Endothelial cell of coronary artery (primary cell): ENCODE results near the gene SLC25A41. TPM values are rescaled to one million over a fixed set of nuclear protein-coding genes. Genes with fewer than 3 reads are reported as not detected.

Source experiments
- total RNA-seq: library from RNA; depleted of rRNA; stranded (reverse); fragments of >200 nt; gene quantifications from 2 replicates; pipeline ENCODE4 v1.2.3, GENCODE V29; 2014

Gene SLC25A41
- under 0.01 and 0.09 TPM in 2 replicates for total RNA-seq

GRCh38 chr19:6433663-6434062 is at the start of gene SLC25A41:
SLC25A41 (minus strand) TSS chr19:6433763; CDS start chr19:6433693, 70 bp downstream.

GRCh38 chr19:6481541-6482342 is 48.2 kb upstream of the SLC25A41 start, which contains the start of gene DENND1C:
DENND1C (minus strand) TSS chr19:6481787; CDS start chr19:6481695, 92 bp downstream.

GRCh38 chr19:6464070-6464873 is 30.7 kb upstream of the SLC25A41 start, which contains the start of gene CRB3:
CRB3 (plus strand) TSS chr19:6464271; CDS start chr19:6464702, 431 bp downstream.

GRCh38 chr19:6459262-6460098 is 25.9 kb upstream of the SLC25A41 start, which contains the start of gene SLC25A23:
SLC25A23 (minus strand) TSS chr19:6459792; CDS start chr19:6459628, 164 bp downstream.

GRCh38 chr19:6424195-6424938 is 9.2 kb downstream of the SLC25A41 start, which contains the start of gene KHSRP:
KHSRP (minus strand) TSS chr19:6424811; CDS start chr19:6424701, 110 bp downstream.

GRCh38 chr19:6393074-6393982 is 40.2 kb downstream of the SLC25A41 start, which contains the start of gene GTF2F1:
GTF2F1 (minus strand) TSS chr19:6393164; CDS start chr19:6392995, 169 bp downstream.

Other genes starting within 250 kb of the SLC25A41 start
- gene MLLT1, start 153.8 kb downstream of the SLC25A41 start, total RNA-seq = 4.6 and 7.4 TPM in 2 replicates
- not detected in 2 replicates for gene ACER1, start 100.2 kb downstream of the SLC25A41 start, total RNA-seq
- 59.7 and 64.0 TPM in 2 replicates for gene CLPP, start 72.2 kb downstream of the SLC25A41 start, total RNA-seq
- gene ALKBH7, start 61.0 kb downstream of the SLC25A41 start, total RNA-seq = 20.6 and 24.6 TPM in 2 replicates
- gene PSPN, start 57.8 kb downstream of the SLC25A41 start, total RNA-seq = 0.54 and 1.6 TPM in 2 replicates
- 66.7 and 66.9 TPM in 2 replicates for gene GTF2F1, start 40.6 kb downstream of the SLC25A41 start, total RNA-seq
- gene KHSRP, start 9.0 kb downstream of the SLC25A41 start, total RNA-seq = 119 and 132 TPM in 2 replicates
- 14.5 and 18.7 TPM in 2 replicates for gene SLC25A23, start 26.0 kb upstream of the SLC25A41 start, total RNA-seq
- gene CRB3, start 30.5 kb upstream of the SLC25A41 start, total RNA-seq = not detected in 2 replicates
- not detected in 2 replicates for gene DENND1C, start 48.0 kb upstream of the SLC25A41 start, total RNA-seq
- not detected in 2 replicates for gene TUBB4A, start 68.5 kb upstream of the SLC25A41 start, total RNA-seq
- 0.75 and 0.99 TPM in 2 replicates for gene TNFSF9, start 97.3 kb upstream of the SLC25A41 start, total RNA-seq
- not detected in 2 replicates for gene CD70, start 157.4 kb upstream of the SLC25A41 start, total RNA-seq
- not detected in 2 replicates for gene TNFSF14, start 236.4 kb upstream of the SLC25A41 start, total RNA-seq